HG03280 (cell line): Measurements from ENCODE around the gene RAPGEF1.
"Not testable (repeated sequence)": the region's sequence is repeated elsewhere in the genome, so short reads cannot be mapped to it uniquely, and the experiment has no call there.

Experiments used
- ATAC-seq: cut with Tn5 transposase; IDR thresholded peaks from one replicate; pipeline ENCODE4 v1.9.1; 2021; ENCODE audit warnings: mild to moderate bottlenecking, moderate library complexity; ENCODE audit not compliant: unreplicated experiment

RAPGEF1 gene

DNA sequence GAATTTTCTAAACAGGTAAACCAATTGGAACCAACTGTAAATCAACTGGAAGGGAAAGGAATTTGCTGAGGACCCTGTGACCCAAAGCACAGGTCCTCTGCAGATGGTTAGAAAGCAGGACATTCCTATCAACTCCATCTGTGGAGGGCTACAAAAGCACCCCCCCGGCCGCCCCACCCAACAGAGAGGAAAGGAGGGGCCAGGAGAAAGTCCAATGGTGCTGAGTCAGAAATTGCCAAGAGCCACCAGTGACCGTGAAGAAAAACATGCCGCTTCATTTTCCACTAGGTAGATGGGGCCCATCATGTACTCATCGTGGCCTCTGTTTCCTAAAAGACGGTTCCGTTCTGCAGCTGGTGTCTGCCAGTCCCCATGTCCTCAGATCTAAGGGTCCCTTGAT, 66.3 kb downstream of the RAPGEF1 start:
- ATAC-seq: no peak

DNA sequence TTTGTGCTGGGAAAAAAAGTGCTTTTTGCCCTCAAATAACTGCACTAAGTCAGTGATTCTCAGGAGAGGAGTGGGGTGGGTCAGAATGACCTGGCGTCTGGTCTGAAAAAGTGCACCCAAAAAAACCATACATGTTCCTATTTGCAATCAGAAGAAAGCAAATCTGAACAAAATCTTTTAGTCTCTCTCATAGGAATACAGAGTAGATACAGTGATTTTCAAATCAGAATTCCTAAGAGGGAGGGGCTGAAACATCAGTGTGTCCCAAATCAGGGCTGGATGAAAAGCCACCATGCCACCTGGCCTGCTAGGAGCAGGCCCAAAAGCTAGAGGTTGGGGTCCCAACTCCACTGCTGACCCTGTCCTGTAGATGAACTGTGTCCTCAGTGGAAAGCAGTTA, 66.8 kb downstream of the RAPGEF1 start:
- ATAC-seq: no peak

DNA sequence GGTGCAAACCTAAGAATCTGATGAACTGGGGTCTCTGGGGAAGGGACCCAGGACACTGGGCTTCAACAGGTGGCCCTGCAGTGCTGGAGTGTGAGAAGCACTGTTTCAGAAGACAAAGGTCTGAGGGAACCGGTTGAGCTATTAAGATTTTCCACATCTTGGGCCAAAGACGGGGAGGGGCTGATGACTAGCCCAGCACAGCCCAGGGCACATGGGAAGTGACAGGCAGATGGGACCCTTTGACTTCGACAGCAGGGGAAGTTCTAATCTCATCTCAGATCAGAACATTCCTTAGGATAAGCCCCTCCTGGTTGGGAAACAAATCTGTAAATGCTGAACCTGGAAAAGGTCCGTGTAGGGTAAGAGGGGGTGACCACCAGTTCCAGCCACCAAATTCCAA, 67.4 kb downstream of the RAPGEF1 start:
- ATAC-seq: no peak

DNA sequence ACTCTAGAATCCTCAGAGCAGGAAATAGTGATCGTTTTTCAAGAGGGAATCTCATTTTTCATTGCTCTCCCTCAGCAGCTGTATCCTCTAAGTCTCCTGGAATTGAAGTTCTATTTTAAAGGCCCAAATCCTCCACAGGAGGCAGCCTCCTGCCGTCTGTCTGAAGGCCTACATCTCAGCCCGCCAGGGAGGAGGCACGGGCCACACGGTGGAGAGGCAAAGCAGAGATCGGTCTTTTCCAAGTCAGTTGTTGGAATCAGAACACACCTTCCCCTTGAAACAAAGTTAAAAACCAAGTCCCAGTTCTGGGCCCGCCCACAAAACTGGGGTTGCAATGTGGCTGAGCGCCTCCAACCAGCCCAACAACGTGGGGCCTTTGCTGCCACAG, 68.7 kb downstream of the RAPGEF1 start:
- no peak for ATAC-seq

DNA sequence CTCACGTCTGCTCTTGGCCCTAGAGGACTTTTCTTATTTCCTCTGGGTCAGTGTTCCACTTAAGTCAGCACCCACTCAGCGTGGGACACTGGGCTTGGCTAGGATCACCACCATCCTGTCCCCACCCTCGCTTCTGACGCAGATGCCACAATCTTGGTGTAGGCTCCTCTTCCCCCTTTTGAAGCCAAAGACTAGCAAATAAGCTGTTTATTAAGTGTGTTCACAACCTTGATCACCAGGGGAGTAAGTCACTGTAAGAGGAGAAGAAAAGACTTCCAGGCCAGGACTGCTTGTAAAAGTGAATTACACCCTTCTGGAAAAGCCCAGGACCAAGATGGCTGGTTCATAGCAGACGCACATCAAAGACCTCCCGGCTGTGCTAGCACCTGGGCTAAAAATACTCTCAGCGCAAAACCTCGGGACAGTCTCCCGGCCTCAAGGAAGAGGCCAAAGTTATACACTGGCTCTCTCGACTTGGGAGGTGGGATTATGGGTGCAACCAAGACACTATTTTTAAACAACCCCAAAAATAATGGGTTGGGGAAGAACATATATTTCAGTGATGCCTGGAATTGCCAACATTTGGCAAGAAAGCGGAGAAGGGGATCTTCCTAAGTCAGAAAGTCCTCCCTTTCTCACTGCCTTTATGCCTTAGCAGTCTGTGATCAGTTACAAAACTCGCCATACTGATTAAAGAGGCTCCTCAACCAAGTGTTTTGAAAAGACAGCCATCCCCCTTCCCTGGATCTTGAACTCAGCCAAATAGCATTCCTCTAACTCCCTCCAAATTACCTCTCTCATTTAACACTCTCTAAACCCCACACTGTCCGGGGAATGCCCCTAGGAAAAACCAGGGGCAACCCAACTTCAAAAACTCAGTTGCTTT, 69.4 kb downstream of the RAPGEF1 start:
- no peak for ATAC-seq

DNA sequence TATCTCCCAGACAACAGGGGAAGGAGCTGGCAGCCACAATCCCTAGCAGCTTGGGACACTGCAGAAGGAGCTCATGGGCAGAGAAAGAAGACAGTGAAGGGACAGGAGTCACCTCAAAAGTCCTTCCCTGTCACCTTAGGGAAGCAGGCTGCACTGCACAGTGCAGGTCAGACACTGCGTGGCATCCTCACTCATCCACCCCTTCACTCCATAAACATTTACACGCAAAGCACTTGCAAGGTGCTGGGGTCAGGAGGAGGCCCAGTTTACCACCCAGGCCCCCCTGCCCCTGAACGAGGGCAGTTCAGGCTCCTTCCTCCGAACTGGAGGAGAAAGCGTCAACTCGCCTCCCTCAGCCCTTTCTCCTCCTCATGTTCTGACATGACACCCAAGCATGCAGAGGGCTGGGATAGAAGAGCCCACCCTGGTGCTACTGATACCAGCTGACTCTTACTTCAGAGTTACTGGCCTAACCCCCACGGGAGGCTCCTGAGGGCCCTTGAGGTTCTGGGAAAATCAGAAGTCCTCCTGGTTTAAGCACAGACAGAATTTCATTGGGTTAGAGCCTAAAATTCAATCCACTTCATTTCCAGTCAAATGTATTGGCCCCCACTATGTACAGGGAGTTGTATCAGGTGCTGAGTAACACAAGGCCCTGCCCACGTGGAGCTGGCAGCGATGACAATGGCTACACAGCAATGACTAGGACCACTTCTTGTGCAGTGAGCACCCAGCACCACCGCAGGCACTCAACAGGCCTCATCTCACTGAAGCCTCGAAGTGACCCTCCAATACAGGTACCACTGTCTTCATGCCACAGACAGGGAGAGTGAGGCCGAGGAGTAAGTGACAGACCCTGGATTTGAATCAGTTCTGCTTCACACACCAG, 70.4 kb downstream of the RAPGEF1 start:
- ATAC-seq: no peak

DNA sequence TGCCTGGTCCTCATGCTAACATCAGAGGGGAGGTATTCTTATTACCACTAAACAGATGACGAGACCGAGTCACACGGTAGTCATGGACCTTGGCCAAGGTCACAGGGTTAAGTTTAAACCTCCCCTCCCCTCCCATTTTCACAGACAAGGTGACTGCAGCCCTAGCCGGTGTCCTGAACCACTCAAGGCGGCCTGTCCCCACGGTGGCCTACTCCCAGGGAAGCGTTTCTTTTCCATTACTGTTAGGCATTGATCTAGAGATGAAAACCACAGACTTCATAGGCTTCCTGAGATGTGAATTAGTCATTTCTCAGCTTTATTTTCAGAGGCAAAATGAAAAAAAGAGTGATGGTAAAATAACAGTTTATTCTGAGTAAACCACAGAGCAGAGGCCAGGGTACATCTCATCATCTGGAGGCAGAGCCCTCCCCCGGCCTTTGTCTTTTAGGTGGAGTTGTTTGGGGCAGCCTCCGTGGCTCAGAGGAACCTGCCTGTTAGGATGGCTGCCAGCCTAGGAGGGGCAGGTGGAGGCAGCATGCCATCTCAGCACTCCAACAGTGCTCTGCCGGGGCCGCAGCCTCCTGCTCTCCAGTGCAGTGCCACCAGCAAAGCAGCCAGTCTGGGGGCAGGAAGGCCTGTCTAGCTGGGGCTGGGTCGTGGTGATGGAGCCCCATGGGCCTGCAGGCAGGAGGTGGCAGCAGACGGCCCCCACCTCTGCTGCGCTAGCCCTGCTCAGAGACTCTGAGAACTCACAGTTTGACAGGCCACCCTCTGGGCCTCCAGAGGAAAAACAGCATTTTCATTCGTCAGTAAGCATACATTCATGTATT, 71.2 kb downstream of the RAPGEF1 start:
- peak; percentile 40 for ATAC-seq

DNA sequence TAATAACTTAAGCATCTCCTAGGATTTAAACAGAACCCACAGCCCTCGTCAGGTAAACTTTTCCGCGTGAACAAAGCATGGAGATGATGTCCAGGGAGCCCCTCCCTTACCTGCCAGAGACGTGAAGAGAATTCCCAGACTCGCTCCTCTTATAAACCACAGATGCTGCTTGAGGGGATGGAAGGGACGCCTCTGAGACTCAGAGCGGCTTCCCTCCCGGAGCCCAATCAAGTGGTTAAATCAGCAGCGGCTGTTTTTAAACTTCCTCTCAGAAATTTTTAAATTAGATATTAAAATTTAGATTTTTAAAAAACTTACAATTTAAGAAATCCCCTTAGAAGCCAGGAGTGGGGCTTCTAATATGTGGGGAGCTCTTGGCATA, 71.8 kb downstream of the RAPGEF1 start:
- no peak for ATAC-seq

DNA sequence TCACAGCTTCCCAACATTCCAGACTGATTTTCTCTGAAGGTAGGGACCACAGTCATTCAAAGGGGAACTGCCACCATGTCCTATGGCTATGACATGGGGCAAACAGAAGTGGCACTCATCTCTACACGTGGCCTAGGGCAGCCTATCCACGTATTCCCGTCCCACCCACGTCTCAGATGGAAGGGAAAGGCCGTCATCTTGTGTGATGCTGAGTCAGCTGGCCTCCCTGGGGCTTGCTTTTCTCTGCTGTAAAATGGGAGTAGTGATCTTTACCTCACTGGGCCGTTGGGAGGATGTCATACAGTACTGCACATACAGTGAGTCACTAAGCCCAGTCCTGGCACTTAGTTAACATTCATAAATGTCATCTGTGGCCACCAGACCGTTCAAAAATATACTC, 72.3 kb downstream of the RAPGEF1 start:
- ATAC-seq: no peak

DNA sequence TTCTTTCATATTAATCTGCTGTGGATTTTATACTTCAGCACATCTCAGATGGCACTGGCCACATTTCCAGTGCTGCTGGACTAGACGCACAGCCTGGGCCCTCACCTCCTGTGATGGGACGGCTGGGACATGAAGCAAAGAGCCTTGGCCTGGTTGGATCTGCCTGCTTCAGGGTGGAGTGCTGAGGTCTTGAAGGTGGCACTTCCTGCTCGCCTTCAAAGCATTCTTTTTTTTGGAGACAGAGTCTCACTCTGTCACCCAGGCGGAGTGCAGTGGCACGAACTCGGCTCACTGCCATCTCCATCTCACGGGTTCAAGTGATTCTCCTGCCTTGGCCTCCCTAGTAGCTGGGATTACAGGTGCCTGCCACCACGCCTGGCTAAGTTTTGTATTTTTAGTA, 73.1 kb downstream of the RAPGEF1 start:
- ATAC-seq: no peak

DNA sequence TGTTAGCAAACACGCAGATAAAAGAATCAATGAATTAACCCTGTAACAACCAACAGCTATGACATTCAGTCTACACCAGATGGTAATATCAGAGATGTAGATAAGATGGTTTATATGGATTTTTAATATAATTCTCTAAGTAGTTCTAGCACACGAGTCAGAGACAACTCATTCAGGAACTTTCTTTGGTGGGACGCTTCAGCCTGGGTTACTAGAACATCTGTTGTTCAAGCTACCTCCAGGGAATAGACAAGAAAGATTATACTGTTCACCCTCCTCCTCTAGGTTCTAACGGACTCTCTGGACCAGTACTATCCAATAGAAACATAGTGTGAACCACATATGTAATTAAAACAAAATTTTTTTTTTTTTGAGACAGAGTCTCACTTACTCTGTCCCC, 73.8 kb downstream of the RAPGEF1 start:
- no peak for ATAC-seq

DNA sequence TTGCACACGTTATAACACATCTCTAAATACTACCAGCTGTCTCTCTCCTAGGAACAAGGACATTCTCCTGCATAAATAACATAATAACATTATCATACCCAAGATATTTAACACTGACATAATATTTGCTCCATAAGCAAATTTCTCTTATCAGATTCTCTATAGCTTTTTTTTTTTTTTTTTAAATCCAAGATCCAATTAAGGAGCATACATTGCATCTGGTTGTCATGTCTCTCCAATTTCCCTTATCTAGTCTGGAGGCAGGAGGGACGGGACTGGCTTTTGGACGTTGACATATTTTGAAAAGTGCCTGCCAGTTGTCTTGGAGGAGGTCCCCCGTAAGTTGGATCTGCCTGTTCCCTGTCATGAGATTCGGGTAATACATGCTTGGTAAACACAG, 76.6 kb downstream of the RAPGEF1 start:
- no peak for ATAC-seq

DNA sequence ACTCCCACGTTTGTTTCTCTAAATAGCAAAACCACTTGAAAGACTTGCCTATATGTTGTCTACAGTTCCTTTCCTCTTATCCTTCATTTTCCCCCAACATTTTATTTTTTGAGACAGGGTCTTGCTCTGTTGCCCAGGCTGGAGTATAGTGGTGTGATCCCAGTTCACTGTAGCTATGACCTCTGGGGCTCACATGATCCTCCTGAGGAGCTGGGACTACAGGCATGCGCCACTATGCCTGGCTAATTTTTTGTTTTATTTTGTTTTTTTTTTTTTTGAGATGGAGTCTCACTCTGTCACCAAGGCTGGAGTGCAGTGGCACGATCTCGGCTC, 77.6 kb downstream of the RAPGEF1 start:
- not testable (repeated sequence) for ATAC-seq

DNA sequence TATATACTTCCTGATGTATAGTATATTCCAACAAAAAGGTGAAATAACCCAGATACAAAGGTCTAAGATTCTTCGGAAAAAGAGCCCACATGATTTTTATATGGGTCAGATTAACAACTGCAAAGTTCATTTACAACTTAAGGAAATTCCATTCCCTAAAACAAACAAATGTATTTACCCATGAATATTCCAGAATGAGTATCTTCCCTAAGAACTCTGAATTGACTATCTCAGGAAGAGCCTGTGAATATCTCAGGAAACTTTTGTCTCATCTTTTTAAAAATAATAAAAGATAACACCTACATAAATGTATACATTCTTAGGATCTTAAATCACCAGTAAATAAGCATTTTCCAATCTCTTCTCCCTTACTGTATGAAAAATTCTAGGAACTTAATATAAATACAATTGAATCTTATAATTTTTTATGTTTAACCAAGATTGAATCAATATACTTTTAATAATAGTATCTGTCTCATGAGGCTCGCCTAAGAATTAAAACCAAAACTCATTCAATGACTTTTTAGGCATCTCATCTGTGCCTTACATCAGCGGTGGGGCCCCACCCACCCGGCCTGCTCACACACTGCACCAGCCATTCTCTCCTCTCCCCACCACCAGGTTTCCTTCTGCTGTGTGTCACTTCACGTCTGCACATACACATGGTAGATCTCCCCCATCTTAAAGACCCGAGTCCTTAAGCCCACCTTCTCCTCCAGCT, 78.1 kb downstream of the RAPGEF1 start:
- ATAC-seq: peak; percentile 44

DNA sequence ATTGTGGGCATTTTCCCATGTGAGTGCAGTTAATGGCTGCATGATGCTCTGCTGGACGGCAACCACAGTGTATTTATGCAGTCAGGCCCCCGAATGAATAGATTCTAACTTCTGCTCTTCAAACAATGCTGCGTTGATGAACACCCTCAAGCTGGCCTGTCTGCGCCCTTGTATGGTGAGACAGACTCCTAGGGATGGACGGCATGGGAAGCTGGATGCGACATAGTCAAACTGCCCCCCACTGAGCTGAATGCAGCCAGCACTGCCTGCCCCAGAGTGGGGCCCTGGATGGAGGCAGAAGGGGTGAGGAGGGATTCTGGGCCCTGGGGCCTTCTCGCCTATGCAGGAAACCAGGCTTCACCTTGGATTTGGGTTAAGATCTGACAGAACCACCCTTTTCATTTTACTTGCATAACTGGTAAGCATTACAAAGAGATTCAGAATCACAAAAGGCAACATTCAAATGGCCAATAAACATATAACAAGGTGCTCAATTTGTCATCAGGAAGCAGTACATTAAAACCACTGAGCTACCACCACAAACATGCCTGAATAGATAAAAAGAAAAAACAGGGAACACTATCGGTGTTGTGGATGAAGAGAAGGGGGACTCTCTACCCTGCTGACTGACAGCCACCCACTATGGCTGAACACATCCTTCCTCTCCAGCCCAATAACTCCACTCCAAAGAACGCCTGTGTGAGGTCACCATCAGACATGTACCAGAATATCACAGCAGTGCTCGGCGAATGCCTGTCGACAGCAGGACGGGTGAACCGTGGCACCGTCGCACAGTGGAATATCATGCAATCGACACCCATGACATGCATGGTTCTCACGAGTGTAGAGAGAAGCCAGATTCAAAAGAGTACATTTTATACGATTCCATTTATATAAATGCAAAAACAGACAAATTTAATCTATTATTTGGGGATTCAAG, 79.1 kb downstream of the RAPGEF1 start:
- no peak for ATAC-seq

DNA sequence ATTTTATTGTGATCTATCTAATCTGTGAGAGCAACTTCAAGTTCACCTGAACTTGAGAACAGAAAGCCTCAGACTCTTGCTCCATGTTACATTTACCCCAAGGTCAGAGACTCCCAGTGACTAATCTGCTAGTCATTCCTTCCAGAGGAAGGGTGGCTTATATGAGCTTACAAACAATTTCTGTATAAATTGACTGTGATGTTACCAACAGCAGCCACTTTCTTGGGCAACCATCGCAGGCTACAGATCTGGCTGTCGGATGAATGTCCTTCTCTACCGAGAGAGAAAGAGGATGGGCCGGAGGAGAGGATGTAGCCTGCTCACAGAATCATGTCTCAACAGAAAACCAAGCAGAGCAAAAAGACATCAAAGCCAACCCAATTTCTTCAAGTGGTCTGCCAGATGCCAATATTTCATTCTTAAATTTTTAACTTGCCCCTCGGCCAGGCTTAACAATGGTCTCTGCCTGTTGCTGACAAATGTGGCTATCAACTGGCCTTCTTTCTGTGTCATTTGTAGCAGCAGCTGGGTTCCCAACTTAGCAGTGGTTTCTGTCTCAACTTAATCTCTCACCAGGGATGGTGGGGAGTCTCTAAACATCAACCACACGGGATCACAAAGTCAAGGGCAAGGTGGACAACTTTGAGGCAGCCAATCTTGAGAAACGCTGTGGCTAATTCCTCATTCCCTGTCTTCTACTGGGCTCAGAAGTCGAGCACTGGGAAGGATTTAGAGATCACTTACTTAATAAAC, 81.3 kb downstream of the RAPGEF1 start:
- no peak for ATAC-seq

DNA sequence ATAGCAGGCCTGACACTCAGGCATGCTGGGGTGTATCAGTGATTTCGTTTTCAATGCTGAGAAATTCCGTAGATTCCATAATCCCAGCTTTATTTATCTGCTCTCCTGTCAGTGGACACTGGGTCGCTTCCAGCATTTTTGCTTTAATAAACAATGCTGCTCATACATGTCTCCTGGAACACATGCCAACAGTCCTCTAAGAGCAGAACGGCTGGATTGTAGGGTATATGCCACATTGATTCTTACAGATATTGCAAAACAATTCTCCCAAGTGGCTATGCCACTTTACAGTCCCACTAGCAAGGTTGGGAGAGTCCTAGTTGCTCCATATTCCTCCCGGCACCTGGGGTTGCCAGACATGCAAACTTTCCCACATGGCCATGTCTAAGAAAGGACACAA, 81.9 kb downstream of the RAPGEF1 start:
- ATAC-seq: no peak

DNA sequence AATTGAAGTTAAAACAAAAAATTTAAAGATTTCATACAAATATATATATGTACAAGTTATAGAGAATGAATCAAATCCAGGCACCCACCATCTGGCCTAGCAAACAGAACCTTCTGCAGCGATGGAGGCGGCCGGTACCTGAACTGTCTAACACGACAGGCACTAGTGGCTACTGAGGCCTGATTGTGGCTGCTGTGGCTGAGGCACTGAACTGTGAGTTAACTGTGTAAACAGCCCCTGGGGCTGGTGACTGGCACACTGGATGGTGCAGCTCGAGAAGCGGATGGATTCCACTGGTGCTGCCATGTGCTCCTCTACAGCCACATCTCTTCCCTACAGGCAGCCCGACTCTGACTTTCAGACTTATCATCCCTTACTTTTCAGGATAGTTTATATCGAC, 82.4 kb downstream of the RAPGEF1 start:
- ATAC-seq: no peak

DNA sequence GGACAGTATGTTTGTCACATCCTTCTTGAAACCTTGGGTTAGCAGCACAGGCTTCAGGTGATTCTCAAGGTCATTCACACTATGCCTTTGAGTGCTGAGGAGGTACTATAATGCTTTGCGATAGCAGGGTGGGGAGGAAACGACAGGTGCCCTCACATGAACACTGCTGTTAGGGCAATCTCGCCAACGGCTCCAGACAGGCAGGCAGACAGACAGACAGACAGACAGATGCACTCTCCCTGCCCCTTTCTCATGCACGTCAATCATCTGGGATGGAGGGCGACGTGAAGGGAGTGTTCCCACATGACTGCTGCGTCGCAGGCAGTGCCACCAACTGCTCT, 82.9 kb downstream of the RAPGEF1 start:
- peak; percentile 34 for ATAC-seq
